Endodermal cell (in vitro differentiated cells): ENCODE results near the gene CC2D1A. TPM values are rescaled to one million over a fixed set of nuclear protein-coding genes. Genes with fewer than 3 reads are reported as not detected.

ENCODE experiments used
- DNase-seq: peaks from one replicate; pipeline ENCODE4 v3.0.0-alpha.2; 2017
- H3K27ac ChIP-seq: 2 replicates; pipeline ENCODE4 v1.5.1; 2013; ENCODE audit warnings: mild to moderate bottlenecking, low read depth, low read length, moderate library complexity
- H3K27me3 ChIP-seq: 2 replicates; pipeline ENCODE4 v1.6.1; 2013; ENCODE audit warnings: mild to moderate bottlenecking, low read length, moderate library complexity; ENCODE audit not compliant: insufficient read depth, control insufficient read depth, poor library complexity, severe bottlenecking
- H3K36me3 ChIP-seq: 2 replicates; pipeline ENCODE4 v1.7.0; 2013; ENCODE audit warnings: mild to moderate bottlenecking, low read length, moderate library complexity; ENCODE audit not compliant: control insufficient read depth, insufficient read depth
- H3K4me1 ChIP-seq: one replicate; pipeline ENCODE4 v1.7.0; 2013; ENCODE audit warnings: low read length; ENCODE audit not compliant: control insufficient read depth, insufficient read depth
- H3K4me3 ChIP-seq: 2 replicates; pipeline ENCODE4 v1.5.1; 2013; ENCODE audit warnings: mild to moderate bottlenecking, low read length, moderate library complexity
- H3K9ac ChIP-seq: 2 replicates; pipeline ENCODE4 v1.6.1; 2013; ENCODE audit warnings: mild to moderate bottlenecking, low read length, moderate library complexity; ENCODE audit not compliant: poor library complexity, severe bottlenecking; ENCODE audit errors: extremely low read depth
- H3K9me3 ChIP-seq: 2 replicates; pipeline ENCODE4 v1.6.1; 2013; ENCODE audit warnings: mild to moderate bottlenecking, low read length, moderate library complexity; ENCODE audit not compliant: control insufficient read depth
- H3K27ac Mint-ChIP-seq: 2 replicates; pipeline ENCODE4 v1.8.0; 2020; ENCODE audit warnings: mixed read lengths
- H3K27me3 Mint-ChIP-seq: 2 replicates; pipeline ENCODE4 v1.8.0; 2021; ENCODE audit warnings: mild to moderate bottlenecking, mixed read lengths; ENCODE audit not compliant: insufficient read depth
- H3K36me3 Mint-ChIP-seq: 2 replicates; pipeline ENCODE4 v1.8.0; 2020; ENCODE audit warnings: low read depth, mixed read lengths
- H3K4me1 Mint-ChIP-seq: 2 replicates; pipeline ENCODE4 v1.8.0; 2020; ENCODE audit warnings: mixed read lengths
- H3K4me3 Mint-ChIP-seq: 2 replicates; pipeline ENCODE4 v1.8.0; 2020; ENCODE audit warnings: mild to moderate bottlenecking, moderate library complexity, mixed read lengths
- H3K9me3 Mint-ChIP-seq: 2 replicates; pipeline ENCODE4 v1.8.0; 2020; ENCODE audit warnings: mild to moderate bottlenecking, mixed read lengths
- WGBS, 2 experiments: methylation state at CpG; one replicate each; pipeline versions ENCODE4 v1.1.5 to v1.1.7; 2013; ENCODE audit warnings: missing lambda C conversion rate in 2 of 2, mixed read lengths in 1 of 2; ENCODE audit not compliant: insufficient coverage in 1 of 2, insufficient read length in 1 of 2; 5-methylcytosine and 5-hydroxymethylcytosine counted together
- total RNA-seq, 2 donors: library from RNA; stranded (reverse); fragmentation: NEBNext Ultra II Directional in 1 of 2; extraction: Animal tissue kit (Norgen Biotek cat#: 25700) in 1 of 2; gene quantifications; 2 replicates in 1 of 2; 3 replicates in 1 of 2; pipeline ENCODE4 v1.2.1, GENCODE V29; 2021
- TF ChIP-seq, protein P1 (sequence below): fragments of 200-600 bp; sonication (generic); conservative IDR thresholded peaks from 2 replicates; pipeline ENCODE4 v1.5.0; 2021; ENCODE audit warnings: antibody characterized with exemption, mild to moderate bottlenecking

The CC2D1A gene
- total RNA-seq, 2 donors from 2014 or later: 45.1 to 55.9 TPM

DNA sequence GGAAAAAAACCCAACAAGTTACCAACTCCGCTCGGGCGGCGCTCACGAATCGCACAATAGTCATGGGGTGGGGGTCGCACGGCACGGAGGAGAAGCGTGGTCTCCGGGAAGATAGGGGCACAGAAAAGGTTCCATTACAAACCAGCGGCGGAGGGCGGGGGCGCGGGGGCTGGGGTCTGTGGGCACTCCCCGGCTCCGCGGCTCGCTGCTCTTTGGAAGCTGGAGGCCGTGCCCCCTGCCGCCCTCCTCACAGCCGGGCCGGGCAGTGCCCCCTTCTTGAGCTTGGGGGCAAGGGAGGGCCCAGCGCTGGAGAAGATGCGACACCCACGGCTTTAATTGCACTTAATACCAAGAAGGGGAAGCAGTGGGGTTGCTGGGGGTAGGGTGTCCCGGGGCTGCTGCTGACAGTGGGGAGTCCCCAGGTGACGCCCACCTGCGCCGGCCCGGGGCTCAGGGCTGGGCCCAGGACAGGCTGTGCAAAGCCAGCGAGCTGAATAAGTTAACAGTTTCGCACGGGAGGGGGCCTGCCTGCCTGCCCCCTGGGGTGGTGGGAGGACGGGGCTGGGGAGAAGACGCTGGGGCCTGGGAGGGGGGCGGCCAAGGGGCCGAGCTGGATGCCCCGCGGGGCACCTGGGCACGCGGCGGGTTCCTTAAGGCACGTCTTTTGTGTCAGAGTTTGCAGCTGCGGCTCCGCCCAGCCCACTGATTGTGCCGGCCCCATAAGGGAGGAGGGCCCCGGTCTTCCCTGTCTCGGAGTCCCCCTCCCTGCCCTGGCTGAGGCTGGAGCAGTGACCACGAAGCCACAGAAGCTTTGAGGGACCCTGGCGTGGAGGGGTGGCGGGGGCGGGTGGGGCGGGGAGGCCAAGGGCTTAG, 56.1 kb downstream of the CC2D1A start:
- no peaks in the 10 kb centered on the region for H3K9me3 Mint-ChIP-seq
- peak; percentile 86 for DNase-seq
- peaks cover 18% of the 10 kb centered on the region for H3K27me3 Mint-ChIP-seq
- Histone ChIP-seq H3K9ac (no peak overlapping the region), H3K36me3 (peaks cover 33% of the 10 kb centered on the region), H3K4me1 (no peaks in the 10 kb centered on the region), H3K27me3 (no peaks in the 10 kb centered on the region), H3K4me3 (no peak overlapping the region), H3K9me3 (no peaks in the 10 kb centered on the region), H3K27ac (peak overlapping the region; percentile 32)
- WGBS, 2 experiments: 72 to 80% methylated on average over 27 to 55 of the region's 55 CpGs
- peak overlapping the region; percentile 34 for H3K4me3 Mint-ChIP-seq
- peaks cover 34% of the 10 kb centered on the region for H3K36me3 Mint-ChIP-seq
- H3K27ac Mint-ChIP-seq: no peak overlapping the region
- peaks cover 5% of the 10 kb centered on the region for H3K4me1 Mint-ChIP-seq
- TF ChIP-seq, protein P1, sequence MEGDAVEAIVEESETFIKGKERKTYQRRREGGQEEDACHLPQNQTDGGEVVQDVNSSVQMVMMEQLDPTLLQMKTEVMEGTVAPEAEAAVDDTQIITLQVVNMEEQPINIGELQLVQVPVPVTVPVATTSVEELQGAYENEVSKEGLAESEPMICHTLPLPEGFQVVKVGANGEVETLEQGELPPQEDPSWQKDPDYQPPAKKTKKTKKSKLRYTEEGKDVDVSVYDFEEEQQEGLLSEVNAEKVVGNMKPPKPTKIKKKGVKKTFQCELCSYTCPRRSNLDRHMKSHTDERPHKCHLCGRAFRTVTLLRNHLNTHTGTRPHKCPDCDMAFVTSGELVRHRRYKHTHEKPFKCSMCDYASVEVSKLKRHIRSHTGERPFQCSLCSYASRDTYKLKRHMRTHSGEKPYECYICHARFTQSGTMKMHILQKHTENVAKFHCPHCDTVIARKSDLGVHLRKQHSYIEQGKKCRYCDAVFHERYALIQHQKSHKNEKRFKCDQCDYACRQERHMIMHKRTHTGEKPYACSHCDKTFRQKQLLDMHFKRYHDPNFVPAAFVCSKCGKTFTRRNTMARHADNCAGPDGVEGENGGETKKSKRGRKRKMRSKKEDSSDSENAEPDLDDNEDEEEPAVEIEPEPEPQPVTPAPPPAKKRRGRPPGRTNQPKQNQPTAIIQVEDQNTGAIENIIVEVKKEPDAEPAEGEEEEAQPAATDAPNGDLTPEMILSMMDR: no peak

DNA sequence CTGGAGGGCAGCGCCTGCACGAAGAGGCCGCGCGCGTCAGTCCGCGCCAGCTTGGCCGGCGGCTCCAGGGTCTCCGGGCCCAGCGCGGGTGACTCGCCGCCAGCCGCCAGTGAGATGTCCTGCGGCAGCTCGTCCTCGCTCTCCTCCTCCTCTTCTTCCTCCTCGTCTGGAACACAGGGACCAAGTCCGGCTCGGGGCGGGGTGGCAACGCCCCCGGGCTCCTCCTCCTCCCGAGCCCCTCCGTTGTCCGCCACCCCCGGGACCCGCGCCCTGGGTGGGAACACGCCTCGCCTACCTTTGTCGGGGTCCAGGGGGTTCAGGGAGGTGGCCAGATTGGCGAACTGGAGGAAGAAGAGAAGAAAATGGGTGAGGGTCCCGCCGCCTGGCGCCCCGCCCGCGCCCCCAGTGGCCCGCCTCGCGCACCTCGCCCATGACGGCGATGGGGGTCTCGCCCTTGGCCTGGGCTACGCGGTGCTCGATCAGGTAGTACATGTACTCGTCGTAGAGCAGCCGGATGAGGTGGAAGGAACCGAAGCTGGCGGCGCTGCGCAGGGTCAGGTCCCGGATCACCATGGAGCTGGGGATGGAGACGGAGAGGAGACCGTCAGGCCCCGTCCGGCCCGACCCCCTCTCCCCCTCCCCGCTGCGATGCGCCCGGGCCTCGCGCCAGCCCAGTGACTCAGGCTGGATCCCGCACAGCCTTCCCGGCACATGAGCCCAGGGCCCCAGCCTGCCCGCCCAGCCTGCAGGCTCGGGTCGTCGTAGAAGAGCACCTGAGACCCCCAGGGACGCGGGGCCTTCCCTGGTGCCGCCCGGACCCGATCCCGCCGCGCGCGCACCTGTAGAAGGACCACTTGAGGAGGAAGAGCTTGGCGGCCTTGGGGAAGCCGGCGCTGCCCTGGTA, 57.0 kb downstream of the CC2D1A start:
- 84 to 92% methylated on average over 53 to 85 of the region's 89 CpGs for WGBS, 2 experiments
- Mint-ChIP-seq H3K9me3 (no peaks in the 10 kb centered on the region), H3K36me3 (peaks cover 41% of the 10 kb centered on the region), H3K27ac (no peak overlapping the region), H3K4me1 (peaks cover 5% of the 10 kb centered on the region), H3K4me3 (peak overlapping the region; percentile 34), H3K27me3 (peaks cover 18% of the 10 kb centered on the region)
- TF ChIP-seq, protein P1: peak; percentile 28
- H3K4me1 ChIP-seq: no peaks in the 10 kb centered on the region
- H3K9me3 ChIP-seq: no peaks in the 10 kb centered on the region
- H3K27me3 ChIP-seq: no peaks in the 10 kb centered on the region
- peaks cover 36% of the 10 kb centered on the region for H3K36me3 ChIP-seq
- peak; percentile 83 for DNase-seq
- H3K9ac ChIP-seq: no peak overlapping the region
- H3K4me3 ChIP-seq: no peak overlapping the region
- no peak overlapping the region for H3K27ac ChIP-seq

DNA sequence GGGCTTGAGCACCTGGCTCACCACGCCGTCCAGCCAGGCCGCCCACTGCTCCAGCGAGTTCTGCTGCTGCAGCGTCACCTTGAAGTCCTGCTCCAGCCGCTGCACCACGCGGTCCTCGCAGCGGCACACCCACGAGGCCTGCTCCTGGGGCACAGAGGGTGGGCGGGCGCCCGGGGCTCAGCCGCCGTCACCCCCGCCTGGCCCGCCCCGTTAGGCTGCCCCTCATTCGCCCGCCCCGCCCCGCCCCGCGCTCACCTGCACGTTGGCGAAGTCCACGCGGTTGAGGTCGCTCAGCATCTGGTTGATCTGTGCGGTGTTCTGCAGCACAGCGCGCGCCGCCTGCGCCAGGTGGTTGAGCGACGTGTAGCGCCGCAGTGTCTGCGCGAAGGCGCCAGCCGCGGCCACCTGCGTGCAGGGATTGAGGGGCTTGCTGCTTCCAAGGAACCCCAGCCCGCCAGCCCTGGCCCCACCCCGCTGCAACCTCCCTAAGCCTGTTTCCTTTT, 57.7 kb downstream of the CC2D1A start:
- H3K4me3 Mint-ChIP-seq: peak overlapping the region; percentile 34
- H3K27me3 Mint-ChIP-seq: peaks cover 18% of the 10 kb centered on the region
- WGBS, 2 experiments: 96% methylated on average over 26 to 48 of the region's 48 CpGs
- peaks cover 39% of the 10 kb centered on the region for H3K36me3 Mint-ChIP-seq
- H3K27me3 ChIP-seq: no peaks in the 10 kb centered on the region
- H3K4me1 ChIP-seq: no peaks in the 10 kb centered on the region
- no peaks in the 10 kb centered on the region for H3K9me3 Mint-ChIP-seq
- no peaks in the 10 kb centered on the region for H3K9me3 ChIP-seq
- H3K9ac ChIP-seq: no peak overlapping the region
- peak; percentile 72 for DNase-seq
- no peak overlapping the region for H3K4me3 ChIP-seq
- no peak overlapping the region for H3K27ac ChIP-seq
- H3K4me1 Mint-ChIP-seq: peaks cover 5% of the 10 kb centered on the region
- H3K36me3 ChIP-seq: peaks cover 34% of the 10 kb centered on the region
- H3K27ac Mint-ChIP-seq: no peak overlapping the region
- TF ChIP-seq, protein P1: no peak
